IMR-90 (cell line): ENCODE results near the gene ANKDD1B. TPM values are rescaled to one million over a fixed set of nuclear protein-coding genes. Genes with fewer than 3 reads are reported as not detected.

ENCODE experiments used
- ATAC-seq: fragments of 200-7000 bp; cut with Tn5 transposase; 2 replicates; pipeline ENCODE4 v1.9.1; 2020; ENCODE audit warnings: low read depth, mild to moderate bottlenecking, moderate library complexity
- BruUV-seq: library from RNA; stranded (reverse); fragments of 400-500 nt; replicated peaks from 2 replicates; lab custom pipeline; 2021; lab: Mats Ljungman, UMichigan
- CTCF ChIA-PET: fragments of 300-600 bp; formaldehyde crosslinking; extraction: SDS; loops from one replicate; lab custom pipeline; 2021; ENCODE audit warnings: antibody characterized with exemption; lab: Yijun Ruan, JAX
- POLR2A ChIA-PET: fragments of 300-600 bp; sonication (Branson Sonifier 250); formaldehyde crosslinking; loops from one replicate; lab custom pipeline; 2022; ENCODE audit warnings: antibody characterized with exemption; ENCODE audit not compliant: unreplicated experiment; lab: Charles Lee
- DNase-seq: peaks from one replicate; pipeline ENCODE4 v3.0.0; 2013
- H2AFZ ChIP-seq: replicated peaks from 2 replicates; pipeline ENCODE3; 2013; ENCODE audit warnings: low read length, mild to moderate bottlenecking; ENCODE audit not compliant: poor library complexity
- H2AK5ac ChIP-seq: 2 replicates; pipeline ENCODE4 v1.6.1; 2013; ENCODE audit warnings: low read depth, low read length, inconsistent platforms
- H2AK9ac ChIP-seq: replicated peaks from 2 replicates; pipeline ENCODE3; 2013; ENCODE audit warnings: mild to moderate bottlenecking, low read depth, low read length, moderate library complexity; ENCODE audit not compliant: poor library complexity
- H2BK120ac ChIP-seq: 2 replicates; pipeline ENCODE4 v1.6.1; 2013; ENCODE audit warnings: low read depth, low read length, inconsistent platforms
- H2BK15ac ChIP-seq: 3 replicates; pipeline ENCODE4 v1.6.1; 2013; ENCODE audit warnings: low read depth, low read length, inconsistent platforms
- H2BK20ac ChIP-seq: 2 replicates; pipeline ENCODE4 v1.6.1; 2013; ENCODE audit warnings: low read depth, mild to moderate bottlenecking, inconsistent platforms, low read length, moderate library complexity
- H2BK5ac ChIP-seq: 2 replicates; pipeline ENCODE4 v1.6.1; 2013; ENCODE audit warnings: mild to moderate bottlenecking, low read depth, low read length, inconsistent platforms; ENCODE audit not compliant: poor library complexity, severe bottlenecking
- H3K14ac ChIP-seq: replicated peaks from 2 replicates; pipeline ENCODE4 v1.6.1; 2013; ENCODE audit warnings: low read depth, low read length, inconsistent platforms
- H3K18ac ChIP-seq: 2 replicates; pipeline ENCODE4 v1.6.1; 2013; ENCODE audit warnings: low read depth, low read length, control low read depth
- H3K23ac ChIP-seq: 2 replicates; pipeline ENCODE4 v1.6.1; 2013; ENCODE audit warnings: low read depth, low read length, inconsistent platforms
- H3K27ac ChIP-seq: 2 replicates; pipeline ENCODE4 v1.5.1; 2013; ENCODE audit warnings: mild to moderate bottlenecking, control low read depth, low read length; ENCODE audit not compliant: insufficient read depth
- H3K27me3 ChIP-seq: 2 replicates; pipeline ENCODE4 v1.6.1; 2013; ENCODE audit warnings: low read length; ENCODE audit not compliant: control insufficient read depth, insufficient read depth
- H3K36me3 ChIP-seq: 2 replicates; pipeline ENCODE4 v1.6.1; 2013; ENCODE audit warnings: low read length, mixed read lengths; ENCODE audit not compliant: control insufficient read depth, insufficient read depth
- H3K4ac ChIP-seq: 2 replicates; pipeline ENCODE4 v1.6.1; 2013; ENCODE audit warnings: low read depth, low read length, inconsistent platforms
- H3K4me1 ChIP-seq: 2 replicates; pipeline ENCODE4 v1.6.1; 2013; ENCODE audit warnings: low read length, mixed read lengths; ENCODE audit not compliant: control insufficient read depth, insufficient read depth
- H3K4me2 ChIP-seq: 2 replicates; pipeline ENCODE4 v1.6.1; 2013; ENCODE audit warnings: low read depth, mild to moderate bottlenecking, control low read depth, low read length, moderate library complexity
- H3K4me3 ChIP-seq: 2 replicates; pipeline ENCODE4 v1.5.1; 2013; ENCODE audit warnings: low read depth, mild to moderate bottlenecking, control low read depth, low read length, moderate library complexity; ENCODE audit not compliant: insufficient read depth
- H3K56ac ChIP-seq: 2 replicates; pipeline ENCODE4 v1.6.1; 2013; ENCODE audit warnings: low read length, inconsistent platforms; ENCODE audit not compliant: insufficient read depth; ENCODE audit errors: extremely low read depth
- H3K79me1 ChIP-seq, 2 experiments: 2 replicates each; pipeline ENCODE4 v1.6.1; 2013; ENCODE audit warnings: low read length in 2 of 2, inconsistent platforms in 1 of 2, low read depth in 1 of 2
- H3K9ac ChIP-seq: 2 replicates; pipeline ENCODE4 v1.6.1; 2013; ENCODE audit warnings: low read depth, low read length, control low read depth
- H3K9me1 ChIP-seq: 2 replicates; pipeline ENCODE4 v1.6.1; 2013; ENCODE audit warnings: low read length, inconsistent platforms; ENCODE audit not compliant: insufficient read depth
- H3K9me3 ChIP-seq: 2 replicates; pipeline ENCODE4 v1.6.1; 2013; ENCODE audit warnings: low read length; ENCODE audit not compliant: control insufficient read depth, insufficient read depth
- H4K20me1 ChIP-seq: 2 replicates; pipeline ENCODE4 v1.6.1; 2013; ENCODE audit warnings: low read length, inconsistent platforms; ENCODE audit not compliant: insufficient read depth
- H4K5ac ChIP-seq: 2 replicates; pipeline ENCODE4 v1.6.1; 2013; ENCODE audit warnings: mild to moderate bottlenecking, low read depth, low read length, control low read depth
- H4K8ac ChIP-seq, 2 experiments: 2 replicates each; pipeline ENCODE4 v1.6.1; 2013; ENCODE audit warnings: low read depth in 2 of 2, low read length in 2 of 2, control low read depth in 1 of 2, inconsistent platforms in 1 of 2
- H4K91ac ChIP-seq: 2 replicates; pipeline ENCODE4 v1.6.1; 2013; ENCODE audit warnings: low read depth, low read length, inconsistent platforms; ENCODE audit not compliant: insufficient read depth
- BHLHE40 ChIP-seq: fragments of 150-350 bp; IDR thresholded peaks from 2 replicates; pipeline ENCODE4 v1.6.1; 2016; ENCODE audit warnings: mild to moderate bottlenecking, low read depth, low read length
- CEBPB ChIP-seq: IDR thresholded peaks from 2 replicates; pipeline ENCODE4 v1.6.1; 2012; ENCODE audit warnings: low read depth, low read length, improper control_type of control experiment
- CHD1 ChIP-seq: IDR thresholded peaks from 2 replicates; pipeline ENCODE4 v1.6.1; 2012; ENCODE audit warnings: low read depth, low read length, improper control_type of control experiment
- CTCF ChIP-seq: conservative IDR thresholded peaks from 2 replicates; pipeline ENCODE4 v1.5.1; 2012; ENCODE audit warnings: mild to moderate bottlenecking, low read depth, low read length, improper control_type of control experiment
- ELK1 ChIP-seq: fragments of 150-350 bp; IDR thresholded peaks from 2 replicates; pipeline ENCODE4 v1.6.1; 2016; ENCODE audit warnings: low read depth, mild to moderate bottlenecking, low read length, moderate library complexity, borderline replicate concordance
- FOS ChIP-seq: fragments of 150-350 bp; IDR thresholded peaks from 2 replicates; pipeline ENCODE4 v1.6.1; 2016; ENCODE audit warnings: low read depth, low read length
- MAFK ChIP-seq: IDR thresholded peaks from 2 replicates; pipeline ENCODE4 v1.6.1; 2012; ENCODE audit warnings: low read depth, low read length, improper control_type of control experiment
- MAZ ChIP-seq: IDR thresholded peaks from 2 replicates; pipeline ENCODE4 v1.6.1; 2012; ENCODE audit warnings: low read depth, mild to moderate bottlenecking, low read length, improper control_type of control experiment, moderate library complexity, borderline replicate concordance
- MXI1 ChIP-seq: IDR thresholded peaks from 2 replicates; pipeline ENCODE4 v1.6.1; 2012; ENCODE audit warnings: low read depth, mild to moderate bottlenecking, low read length, moderate library complexity, borderline replicate concordance
- NFE2L2 ChIP-seq: fragments of 150-350 bp; IDR thresholded peaks from 2 replicates; pipeline ENCODE4 v1.6.1; 2016; ENCODE audit warnings: low read depth, mild to moderate bottlenecking, low read length
- POLR2A ChIP-seq: IDR thresholded peaks from 2 replicates; pipeline ENCODE4 v1.6.1; 2012; ENCODE audit warnings: mild to moderate bottlenecking, low read depth, low read length
- RAD21 ChIP-seq: IDR thresholded peaks from 2 replicates; pipeline ENCODE4 v1.6.1; 2012; ENCODE audit warnings: low read length, improper control_type of control experiment
- RCOR1 ChIP-seq: IDR thresholded peaks from 2 replicates; pipeline ENCODE4 v1.6.1; 2012; ENCODE audit warnings: mild to moderate bottlenecking, low read length, improper control_type of control experiment; ENCODE audit not compliant: insufficient replicate concordance
- RFX5 ChIP-seq: IDR thresholded peaks from 2 replicates; pipeline ENCODE4 v1.8.0; 2012; ENCODE audit warnings: low read depth, mild to moderate bottlenecking, low read length, moderate library complexity
- SMC3 ChIP-seq: fragments of 150-350 bp; IDR thresholded peaks from 2 replicates; pipeline ENCODE4 v1.6.1; 2016; ENCODE audit warnings: low read depth, mild to moderate bottlenecking, antibody characterized with exemption, low read length, moderate library complexity
- WGBS, 2 experiments: methylation state at CpG; one replicate each; pipeline versions ENCODE4 v1.1.5 to v1.1.7; 2013; ENCODE audit warnings: missing lambda C conversion rate in 2 of 2; ENCODE audit not compliant: insufficient read length in 1 of 2; ENCODE audit errors: extremely low coverage in 2 of 2; 5-methylcytosine and 5-hydroxymethylcytosine counted together
- dilution Hi-C: fragments of 300-500 bp; cut with HindIII; formaldehyde crosslinking; loops from one replicate; pipeline ENCODE4 v1.14.3; 2018; ENCODE audit warnings: low sequenced_read_pairs; ENCODE audit not compliant: unreplicated experiment
- in situ Hi-C: fragments of 300-500 bp; cut with MboI; formaldehyde crosslinking; loops from 3 replicates; pipeline ENCODE4 v1.14.3; 2019; ENCODE audit warnings: low sequenced_read_pairs, inconsistent platforms, mixed read lengths
- intact Hi-C: fragments of 100-400 bp; cut with micrococcal nuclease; formaldehyde crosslinking; loops from 2 replicates; pipeline ENCODE4 v1.10.0; 2022
- polyA plus RNA-seq, 3 experiments: library from polyadenylated mRNA; depleted of rRNA; stranded (reverse); fragments of >200 nt; gene quantifications; 2 replicates each; pipeline ENCODE4 v1.2.3, GENCODE V29; 2012; ENCODE audit warnings: low replicate concordance in 1 of 3
- total RNA-seq: library from RNA; depleted of rRNA; stranded (reverse); fragments of >200 nt; gene quantifications from 2 replicates; pipeline ENCODE4 v1.2.3, GENCODE V29; 2012
- TF ChIP-seq, protein P1 (sequence below): fragments of 150-350 bp; IDR thresholded peaks from 2 replicates; pipeline ENCODE4 v1.6.1; 2017; ENCODE audit warnings: mild to moderate bottlenecking, antibody characterized with exemption, low read length, low read depth

ANKDD1B gene
- total and polyA plus RNA-seq, 2 of the 4 experiments (the other 2 are of a cell fraction), result 0.24 TPM; not detected in 1

DNA sequence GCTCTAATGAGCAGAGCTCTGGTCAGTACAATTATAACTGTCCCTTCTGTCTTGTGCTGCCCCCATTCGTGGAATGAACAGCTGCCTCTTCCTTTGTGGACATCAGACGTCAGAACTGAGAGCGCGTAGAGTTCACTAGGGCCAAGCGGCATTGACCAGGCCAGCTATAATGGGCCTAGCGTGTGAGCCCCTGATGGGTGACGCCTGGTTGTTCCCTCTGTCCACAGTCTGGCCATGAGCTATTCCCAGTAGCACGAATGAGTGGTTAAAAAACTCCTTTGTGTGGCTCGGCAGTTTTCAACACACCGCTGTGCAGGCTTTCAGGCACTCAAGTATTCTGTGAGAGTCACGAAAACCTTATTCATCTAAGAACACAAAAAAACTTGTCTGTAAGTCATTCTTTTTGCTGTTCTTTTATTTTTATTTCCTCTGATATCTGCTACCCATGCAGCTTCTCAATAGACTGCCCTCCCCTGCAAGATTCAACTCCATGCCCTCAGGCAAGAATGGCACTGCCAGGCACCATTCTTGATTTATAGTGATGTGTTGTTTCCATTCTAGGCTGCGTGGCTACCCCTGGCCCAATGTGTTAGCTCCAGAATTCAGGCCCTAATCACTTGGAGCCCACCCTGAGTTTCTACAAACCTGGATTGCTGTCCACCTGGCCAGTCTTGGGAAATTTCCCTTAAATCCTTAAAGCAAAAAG lies 52.5 kb downstream of the ANKDD1B start:
- H4K8ac ChIP-seq, result no peak overlapping the region
- H2BK5ac ChIP-seq, result no peak overlapping the region
- H3K9me3 ChIP-seq, result no peaks in the 10 kb centered on the region
- no peak for DNase-seq
- ATAC-seq, result no peak
- intact Hi-C loops, result no loop called here
- dilution Hi-C loops, result no loop called here
- no TSS peak for BruUV-seq
- no peaks in the 10 kb centered on the region for H3K4me1 ChIP-seq
- ChIA-PET CTCF (interaction anchor here (1.1 to 1.7 kb wide), 3 partner anchors 8 to 261 kb away, joined by 3 to 4 read pairs (median 3); no protein-coding TSS in a partner anchor), POLR2A (no interaction called here)
- no peak for TF ChIP-seq CHD1
- TF ChIP-seq RFX5, result no peak
- no peak for TF ChIP-seq ELK1
- TF ChIP-seq NFE2L2, result no peak
- TF ChIP-seq CEBPB, result no peak
- TF ChIP-seq RCOR1, result no peak
- no peak for TF ChIP-seq BHLHE40
- TF ChIP-seq FOS, result no peak
- TF ChIP-seq MAZ, result no peak
- TF ChIP-seq, protein P1, sequence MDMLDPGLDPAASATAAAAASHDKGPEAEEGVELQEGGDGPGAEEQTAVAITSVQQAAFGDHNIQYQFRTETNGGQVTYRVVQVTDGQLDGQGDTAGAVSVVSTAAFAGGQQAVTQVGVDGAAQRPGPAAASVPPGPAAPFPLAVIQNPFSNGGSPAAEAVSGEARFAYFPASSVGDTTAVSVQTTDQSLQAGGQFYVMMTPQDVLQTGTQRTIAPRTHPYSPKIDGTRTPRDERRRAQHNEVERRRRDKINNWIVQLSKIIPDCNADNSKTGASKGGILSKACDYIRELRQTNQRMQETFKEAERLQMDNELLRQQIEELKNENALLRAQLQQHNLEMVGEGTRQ, result no peak
- no peak for TF ChIP-seq RAD21
- no peak for TF ChIP-seq POLR2A
- no peak for TF ChIP-seq SMC3
- TF ChIP-seq CTCF, result no peak
- no peak for TF ChIP-seq MAFK
- TF ChIP-seq MXI1, result no peak
- no peaks in the 10 kb centered on the region for H4K20me1 ChIP-seq
- H3K27me3 ChIP-seq, result no peaks in the 10 kb centered on the region
- no peak overlapping the region for H2BK15ac ChIP-seq
- H3K9me1 ChIP-seq, result no peaks in the 10 kb centered on the region
- in situ Hi-C loops, result no loop called here
- H3K18ac ChIP-seq, result no peak overlapping the region
- no peak overlapping the region for H2AFZ ChIP-seq
- no peak overlapping the region for H2BK120ac ChIP-seq
- 85% methylated on average over 7 of the region's 12 CpGs; no CpG with 5 or more reads in 1 of the 2 experiments for WGBS, 2 experiments
- no peak overlapping the region for H3K4me3 ChIP-seq
- H3K9ac ChIP-seq, result no peak overlapping the region
- H2AK5ac ChIP-seq, result no peak overlapping the region
- H3K4ac ChIP-seq, result no peak overlapping the region
- no peak overlapping the region for H4K91ac ChIP-seq
- no peak overlapping the region for H4K5ac ChIP-seq
- no peak overlapping the region for H3K56ac ChIP-seq
- no peak overlapping the region for H3K23ac ChIP-seq
- no peak overlapping the region for H3K4me2 ChIP-seq
- no peak overlapping the region for H3K27ac ChIP-seq
- no peak overlapping the region for H2AK9ac ChIP-seq
- no peaks in the 10 kb centered on the region for H3K36me3 ChIP-seq
- H2BK20ac ChIP-seq, result no peak overlapping the region
- H3K79me1 ChIP-seq, result no peaks in the 10 kb centered on the region
- no peak overlapping the region for H3K14ac ChIP-seq
